Left forelimb (tissue), 1 donor: ENCODE results near the gene ATG9B.
"Not testable (repeated sequence)": the region's sequence is repeated elsewhere in the genome, so short reads cannot be mapped to it uniquely, and the experiment has no call there.

Experiments used
- DNase-seq: peaks from one replicate; pipeline ENCODE4 v3.0.0-alpha.2; 2018; ENCODE audit warnings: low spot score

Gene ATG9B

GRCh38 chr7:151015967-151016366 is 8.3 kb downstream of the ATG9B start:
- DNase-seq = no peak

- DNase-seq = no peak
Measured at GRCh38 chr7:151014950-151015349, 9.3 kb downstream of the ATG9B start.

- DNase-seq = peak; percentile 85
Measured at GRCh38 chr7:151013733-151014497, 10.4 kb downstream of the ATG9B start.

GRCh38 chr7:151013356-151013732 is 10.9 kb downstream of the ATG9B start:
- DNase-seq = no peak

GRCh38 chr7:151012911-151013347 is 11.4 kb downstream of the ATG9B start:
- no peak for DNase-seq

GRCh38 chr7:151012031-151012692 is 12.1 kb downstream of the ATG9B start:
- no peak for DNase-seq

GRCh38 chr7:151011616-151012015 is 12.7 kb downstream of the ATG9B start:
- DNase-seq = not testable (repeated sequence)

- no peak for DNase-seq
Measured at GRCh38 chr7:151011097-151011409, 13.2 kb downstream of the ATG9B start.

- DNase-seq = no peak
Measured at GRCh38 chr7:151010307-151011096, 13.8 kb downstream of the ATG9B start.

GRCh38 chr7:151010037-151010306 is 14.3 kb downstream of the ATG9B start:
- no peak for DNase-seq

- DNase-seq = no peak
Measured at GRCh38 chr7:151009327-151010036, 14.8 kb downstream of the ATG9B start.

- DNase-seq = no peak
Measured at GRCh38 chr7:151008511-151009323, 15.6 kb downstream of the ATG9B start.

- DNase-seq = no peak
Measured at GRCh38 chr7:151008143-151008510, 16.2 kb downstream of the ATG9B start.

GRCh38 chr7:151007469-151007898 is 16.8 kb downstream of the ATG9B start:
- no peak for DNase-seq

- DNase-seq = no peak
Measured at GRCh38 chr7:151006590-151007300, 17.5 kb downstream of the ATG9B start.

GRCh38 chr7:151005566-151005965 is 18.7 kb downstream of the ATG9B start:
- no peak for DNase-seq

- DNase-seq = no peak
Measured at GRCh38 chr7:151003572-151003971, 20.7 kb downstream of the ATG9B start.

- DNase-seq = no peak
Measured at GRCh38 chr7:151001546-151001945, 22.7 kb downstream of the ATG9B start.

- DNase-seq = no peak
Measured at GRCh38 chr7:151000897-151001495, 23.3 kb downstream of the ATG9B start.

GRCh38 chr7:150999497-151000230 is 24.6 kb downstream of the ATG9B start:
- DNase-seq = no peak
